Measurements from ENCODE around the gene ELFN1.

Gene ELFN1

DNA sequence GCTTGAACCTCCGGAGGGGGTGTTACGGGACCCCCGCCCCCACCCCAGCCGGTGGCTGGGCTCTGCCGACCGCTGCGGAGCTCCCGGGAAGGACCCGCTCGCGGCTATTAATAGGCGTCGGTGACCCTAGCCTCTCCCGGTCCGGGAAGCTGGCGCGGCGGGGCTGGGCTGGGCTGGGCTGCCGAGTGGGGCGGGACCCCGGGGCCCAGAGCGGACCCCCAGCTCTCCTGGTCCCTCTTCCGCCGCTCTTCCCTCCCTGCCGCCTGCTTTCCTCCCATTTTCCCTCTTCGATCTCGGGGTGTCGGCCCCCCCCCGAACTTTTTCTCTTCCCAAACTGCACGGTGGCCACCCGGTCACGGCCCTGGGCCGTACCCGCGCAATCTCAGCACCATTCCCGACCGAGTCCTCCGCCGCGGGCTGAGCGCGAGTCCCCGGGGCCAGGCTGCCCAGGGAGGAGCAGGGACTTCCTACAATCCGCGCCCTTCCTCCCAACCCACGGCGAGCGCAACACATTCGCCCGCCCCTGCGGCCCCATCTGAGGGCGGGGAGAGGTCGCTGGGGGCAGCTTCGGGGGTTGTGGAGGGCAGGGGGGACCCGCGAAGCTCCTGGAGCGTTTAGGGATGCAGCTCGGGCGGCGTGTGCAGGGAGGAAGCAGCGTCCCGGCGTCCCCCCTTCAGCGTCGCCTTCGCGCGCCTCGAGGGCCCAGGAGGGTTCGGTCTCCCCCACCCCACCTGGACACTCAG is 3.1 kb upstream of the ELFN1 start:
- H4K20me1 ChIP-seq (ENCODE audit: insufficient read depth, low read length) = peaks cover 22% of the 10 kb centered on the region
- peak overlapping the region; percentile 58 for H3K9ac ChIP-seq (ENCODE audit: low read depth, low read length)
- H3K4me1 ChIP-seq (ENCODE audit: insufficient read depth, low read length) = peaks cover 44% of the 10 kb centered on the region
- TF ChIP-seq, protein P1, sequence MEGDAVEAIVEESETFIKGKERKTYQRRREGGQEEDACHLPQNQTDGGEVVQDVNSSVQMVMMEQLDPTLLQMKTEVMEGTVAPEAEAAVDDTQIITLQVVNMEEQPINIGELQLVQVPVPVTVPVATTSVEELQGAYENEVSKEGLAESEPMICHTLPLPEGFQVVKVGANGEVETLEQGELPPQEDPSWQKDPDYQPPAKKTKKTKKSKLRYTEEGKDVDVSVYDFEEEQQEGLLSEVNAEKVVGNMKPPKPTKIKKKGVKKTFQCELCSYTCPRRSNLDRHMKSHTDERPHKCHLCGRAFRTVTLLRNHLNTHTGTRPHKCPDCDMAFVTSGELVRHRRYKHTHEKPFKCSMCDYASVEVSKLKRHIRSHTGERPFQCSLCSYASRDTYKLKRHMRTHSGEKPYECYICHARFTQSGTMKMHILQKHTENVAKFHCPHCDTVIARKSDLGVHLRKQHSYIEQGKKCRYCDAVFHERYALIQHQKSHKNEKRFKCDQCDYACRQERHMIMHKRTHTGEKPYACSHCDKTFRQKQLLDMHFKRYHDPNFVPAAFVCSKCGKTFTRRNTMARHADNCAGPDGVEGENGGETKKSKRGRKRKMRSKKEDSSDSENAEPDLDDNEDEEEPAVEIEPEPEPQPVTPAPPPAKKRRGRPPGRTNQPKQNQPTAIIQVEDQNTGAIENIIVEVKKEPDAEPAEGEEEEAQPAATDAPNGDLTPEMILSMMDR (IDR thresholded peaks at IDR 0.05; ENCODE audit: borderline replicate concordance, extremely low read depth, low read length, poor library complexity, severe bottlenecking) = no peak
- peak; percentile 90 for TF ChIP-seq EZH2 (IDR thresholded peaks at IDR 0.05; ENCODE audit: borderline replicate concordance, low read depth, low read length, severe bottlenecking)
- no peaks in the 10 kb centered on the region for H3K9me3 ChIP-seq (ENCODE audit: insufficient read depth, low read length, severe bottlenecking)
- DNase-seq (no peak), ATAC-seq (ENCODE audit: insufficient read depth, low read depth) (no peak)
- no peaks in the 10 kb centered on the region for H3K36me3 ChIP-seq (ENCODE audit: insufficient read depth, low read length)
- peak overlapping the region; percentile 65 to 72 for H3K4me3 ChIP-seq (ENCODE audit: low read depth in 1 of 2, low read length in 2 of 2)
- peak overlapping the region; percentile 84 for H3K4me2 ChIP-seq (ENCODE audit: insufficient read depth, low read length)
- peaks cover 36% of the 10 kb centered on the region for H3K79me2 ChIP-seq (ENCODE audit: insufficient read depth, low read length)
- H2AFZ ChIP-seq (ENCODE audit: low read depth, low read length) = peak overlapping the region; percentile 33
- H3K27me3 ChIP-seq (ENCODE audit: insufficient read depth, low read length, poor library complexity) = peaks cover 21% of the 10 kb centered on the region
- peak overlapping the region; percentile 26; the same call in 1 of the 2 replicates for H3K27ac ChIP-seq (ENCODE audit: low read length)

DNA sequence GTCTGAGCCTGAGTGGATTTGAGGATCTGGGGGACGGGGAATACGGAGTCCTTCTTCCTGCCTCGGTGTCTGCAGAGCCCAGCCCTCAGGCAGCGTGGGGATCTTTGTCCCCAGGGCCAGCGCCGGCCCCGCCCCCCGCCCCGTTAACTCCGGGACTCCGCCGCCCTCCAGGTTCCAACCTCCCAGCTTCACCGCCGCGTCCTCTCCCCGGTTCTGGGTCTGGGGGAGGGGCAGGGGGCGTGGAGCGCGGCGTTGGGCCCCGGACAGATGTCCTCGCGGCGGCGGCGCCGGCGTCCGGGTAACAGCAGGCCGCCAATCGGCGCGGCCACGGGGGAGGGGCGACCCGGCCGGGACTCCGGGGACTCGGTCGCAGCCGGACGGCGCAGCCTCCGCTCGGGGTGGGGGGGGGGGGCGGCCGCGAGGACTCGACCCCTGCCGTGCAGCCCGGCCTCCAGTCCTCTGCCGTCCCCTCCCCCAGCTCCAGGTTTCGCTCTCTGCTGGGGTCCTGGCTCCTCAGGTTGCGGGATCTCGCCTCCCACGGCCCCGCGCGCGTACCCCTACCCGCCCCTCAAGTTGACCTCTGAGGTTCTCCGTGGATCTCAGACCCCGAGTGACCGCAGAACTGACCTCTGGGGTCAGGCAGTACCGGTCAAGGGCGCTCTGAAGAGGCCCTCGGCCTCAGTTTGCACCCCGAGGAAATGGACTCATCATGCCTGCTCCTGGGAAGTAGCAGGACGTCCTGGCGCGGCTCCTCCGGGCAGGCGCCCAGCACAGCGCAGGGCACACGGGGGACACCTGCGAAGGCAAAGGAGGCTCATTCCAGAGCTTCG is 2.3 kb upstream of the ELFN1 start:
- H3K9me3 ChIP-seq (ENCODE audit: insufficient read depth, low read length, severe bottlenecking) = no peaks in the 10 kb centered on the region
- peak overlapping the region; percentile 65 to 72; a peak in 2 of 4 replicates for H3K4me3 ChIP-seq (ENCODE audit: low read depth in 1 of 2, low read length in 2 of 2)
- no peak for DNase-seq
- peak overlapping the region; percentile 58; the same call in 1 of the 2 replicates for H3K9ac ChIP-seq (ENCODE audit: low read depth, low read length)
- no peaks in the 10 kb centered on the region for H3K36me3 ChIP-seq (ENCODE audit: insufficient read depth, low read length)
- no peak for ATAC-seq (ENCODE audit: insufficient read depth, low read depth)
- peaks cover 22% of the 10 kb centered on the region for H4K20me1 ChIP-seq (ENCODE audit: insufficient read depth, low read length)
- TF ChIP-seq, protein P1 (IDR thresholded peaks at IDR 0.05; ENCODE audit: borderline replicate concordance, extremely low read depth, low read length, poor library complexity, severe bottlenecking) = no peak
- TF ChIP-seq EZH2 (IDR thresholded peaks at IDR 0.05; ENCODE audit: borderline replicate concordance, low read depth, low read length, severe bottlenecking) = no peak
- peaks cover 44% of the 10 kb centered on the region for H3K4me1 ChIP-seq (ENCODE audit: insufficient read depth, low read length)
- H3K79me2 ChIP-seq (ENCODE audit: insufficient read depth, low read length) = peaks cover 40% of the 10 kb centered on the region
- no peak overlapping the region for H2AFZ ChIP-seq (ENCODE audit: low read depth, low read length)
- peaks cover 21% of the 10 kb centered on the region for H3K27me3 ChIP-seq (ENCODE audit: insufficient read depth, low read length, poor library complexity)
- peak overlapping the region; percentile 84 for H3K4me2 ChIP-seq (ENCODE audit: insufficient read depth, low read length)
- no peak overlapping the region; the same call in 1 of the 2 replicates for H3K27ac ChIP-seq (ENCODE audit: low read length)

DNA sequence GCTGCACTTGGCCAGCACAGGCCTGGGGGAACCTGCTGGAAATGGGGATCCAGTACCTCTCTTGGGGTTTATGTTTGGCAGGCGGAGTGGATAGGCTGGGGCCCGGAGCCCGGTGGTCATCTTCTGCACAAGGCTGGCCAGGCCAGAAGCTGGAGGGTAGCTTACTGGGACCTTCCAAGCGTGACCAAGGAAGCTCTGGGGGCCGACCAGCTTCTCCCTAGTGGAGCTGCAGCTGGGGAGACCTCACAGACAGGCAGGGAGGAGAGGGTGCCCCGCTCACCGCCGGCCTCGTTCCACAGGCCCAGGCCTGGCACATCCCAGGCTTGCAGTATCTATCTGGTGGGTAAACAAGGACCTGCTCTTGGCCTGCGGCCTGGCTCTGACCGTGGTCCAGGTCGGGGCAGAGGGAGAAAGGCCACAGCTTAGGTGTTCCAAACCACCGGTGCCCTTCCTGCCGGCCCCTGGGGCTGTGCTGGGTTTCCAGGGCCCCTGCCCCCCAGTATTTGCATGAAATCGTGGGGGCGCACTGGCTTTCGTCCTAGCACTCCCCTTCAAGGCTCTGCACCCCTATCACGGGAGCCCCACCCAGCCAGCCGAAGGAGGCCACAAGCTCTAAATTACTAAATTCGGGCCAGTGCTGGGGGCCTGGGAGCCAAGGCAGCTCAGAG is 1.5 kb upstream of the ELFN1 start:
- peaks cover 39% of the 10 kb centered on the region for H3K4me1 ChIP-seq (ENCODE audit: insufficient read depth, low read length)
- no peak overlapping the region for H3K27ac ChIP-seq (ENCODE audit: low read length)

More for the DNA sequence above, 1.5 kb upstream of the ELFN1 start:
- ATAC-seq (ENCODE audit: insufficient read depth, low read depth) (no peak), DNase-seq (no peak)
- Histone ChIP-seq H3K9me3 (ENCODE audit: insufficient read depth, low read length, severe bottlenecking) (no peaks in the 10 kb centered on the region), H3K27me3 (ENCODE audit: insufficient read depth, low read length, poor library complexity) (peaks cover 21% of the 10 kb centered on the region), H3K4me3 (ENCODE audit: low read depth in 1 of 2, low read length in 2 of 2) (peak overlapping the region in 1 of 2 experiments; percentile 42; a peak in 2 of 4 replicates), H3K79me2 (ENCODE audit: insufficient read depth, low read length) (peaks cover 45% of the 10 kb centered on the region), H2AFZ (ENCODE audit: low read depth, low read length) (no peak overlapping the region), H3K36me3 (ENCODE audit: insufficient read depth, low read length) (peaks cover 1% of the 10 kb centered on the region; the same call in 1 of the 2 replicates), H4K20me1 (ENCODE audit: insufficient read depth, low read length) (peaks cover 27% of the 10 kb centered on the region), H3K4me2 (ENCODE audit: insufficient read depth, low read length) (peak overlapping the region; percentile 84), H3K9ac (ENCODE audit: low read depth, low read length) (no peak overlapping the region; the same call in 1 of the 2 replicates)
- TF ChIP-seq, protein P1 (IDR thresholded peaks at IDR 0.05; ENCODE audit: borderline replicate concordance, extremely low read depth, low read length, poor library complexity, severe bottlenecking) = no peak
- no peak for TF ChIP-seq EZH2 (IDR thresholded peaks at IDR 0.05; ENCODE audit: borderline replicate concordance, low read depth, low read length, severe bottlenecking)

Data from DND-41 (cell line).